ENCODE data around the gene PLSCR3.

DNA sequence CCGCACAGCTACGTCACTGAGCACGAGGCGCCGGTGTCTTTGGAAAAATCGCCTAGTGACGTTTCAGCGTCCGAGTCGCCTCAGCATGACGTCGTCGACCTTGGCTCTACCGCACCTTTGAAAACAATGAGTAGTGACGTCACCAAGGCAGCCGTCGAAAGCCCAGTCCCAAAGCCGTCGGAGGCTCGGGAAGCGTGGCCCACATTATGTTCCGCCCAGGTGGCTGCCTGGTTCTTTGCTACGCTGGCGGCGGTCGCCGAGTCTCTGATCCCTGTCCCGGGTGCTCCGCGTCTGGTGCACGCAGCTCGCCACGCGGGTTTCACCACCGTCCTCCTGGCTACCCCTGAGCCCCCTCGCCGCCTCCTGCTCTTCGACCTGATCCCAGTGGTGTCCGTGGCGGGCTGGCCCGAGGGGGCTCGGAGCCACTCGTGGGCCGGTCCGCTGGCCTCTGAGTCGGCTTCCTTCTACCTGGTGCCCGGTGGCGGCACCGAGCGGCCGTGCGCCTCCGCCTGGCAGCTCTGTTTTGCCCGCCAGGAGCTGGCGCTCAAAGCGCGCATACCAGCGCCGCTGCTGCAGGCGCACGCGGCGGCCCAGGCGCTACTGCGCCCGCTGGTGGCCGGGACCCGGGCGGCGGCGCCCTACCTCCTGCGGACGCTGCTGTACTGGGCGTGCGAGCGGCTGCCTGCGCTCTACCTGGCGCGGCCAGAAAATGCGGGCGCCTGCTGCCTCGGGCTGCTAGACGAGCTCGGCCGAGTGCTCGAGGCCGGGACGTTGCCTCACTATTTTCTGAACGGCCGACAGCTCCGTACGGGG is 42.4 kb upstream of the PLSCR3 start:
- TF ChIP-seq, protein P1, sequence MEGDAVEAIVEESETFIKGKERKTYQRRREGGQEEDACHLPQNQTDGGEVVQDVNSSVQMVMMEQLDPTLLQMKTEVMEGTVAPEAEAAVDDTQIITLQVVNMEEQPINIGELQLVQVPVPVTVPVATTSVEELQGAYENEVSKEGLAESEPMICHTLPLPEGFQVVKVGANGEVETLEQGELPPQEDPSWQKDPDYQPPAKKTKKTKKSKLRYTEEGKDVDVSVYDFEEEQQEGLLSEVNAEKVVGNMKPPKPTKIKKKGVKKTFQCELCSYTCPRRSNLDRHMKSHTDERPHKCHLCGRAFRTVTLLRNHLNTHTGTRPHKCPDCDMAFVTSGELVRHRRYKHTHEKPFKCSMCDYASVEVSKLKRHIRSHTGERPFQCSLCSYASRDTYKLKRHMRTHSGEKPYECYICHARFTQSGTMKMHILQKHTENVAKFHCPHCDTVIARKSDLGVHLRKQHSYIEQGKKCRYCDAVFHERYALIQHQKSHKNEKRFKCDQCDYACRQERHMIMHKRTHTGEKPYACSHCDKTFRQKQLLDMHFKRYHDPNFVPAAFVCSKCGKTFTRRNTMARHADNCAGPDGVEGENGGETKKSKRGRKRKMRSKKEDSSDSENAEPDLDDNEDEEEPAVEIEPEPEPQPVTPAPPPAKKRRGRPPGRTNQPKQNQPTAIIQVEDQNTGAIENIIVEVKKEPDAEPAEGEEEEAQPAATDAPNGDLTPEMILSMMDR (conservative IDR thresholded peaks at IDR 0.05 in 1 of 2, IDR thresholded peaks at IDR 0.05 in 1 of 2; ENCODE audit: extremely low read depth in 1 of 2, insufficient read depth in 1 of 2, low read depth in 1 of 2, low read length in 2 of 2) = peak; percentile 61 to 82
- no peak for TF ChIP-seq EZH2 (IDR thresholded peaks at IDR 0.05; ENCODE audit: borderline replicate concordance, low read length)
